Measurements from ENCODE around the gene PPP1R37. TPM values are rescaled to one million over a fixed set of nuclear protein-coding genes. Genes with fewer than 3 reads are reported as not detected.

Gene PPP1R37
- polyA plus RNA-seq, 1 donor from 2014 or later, result 53.7 TPM

- Histone ChIP-seq H4K20me1 (ENCODE audit: insufficient read depth) (peaks cover 26% of the 10 kb centered on the region), H3F3A (ENCODE audit: insufficient read depth, low read length, poor library complexity, severe bottlenecking) (no peaks in the 10 kb centered on the region), H3K9ac (ENCODE audit: low read length) (no peak overlapping the region), H3K36me3 (ENCODE audit: insufficient read depth, low read length) (no peaks in the 10 kb centered on the region), H3K4me2 (ENCODE audit: low read length) (no peak overlapping the region), H3K79me2 (replicated peaks; ENCODE audit: insufficient read depth, low read length) (peaks cover 85% of the 10 kb centered on the region), H3K27ac (ENCODE audit: low read length) (no peak overlapping the region), H2AFZ (ENCODE audit: low read depth, low read length) (no peak overlapping the region), H3K27me3 (ENCODE audit: insufficient read depth, low read depth, low read length) (no peaks in the 10 kb centered on the region), H3K9me3 (ENCODE audit: low read length) (no peaks in the 10 kb centered on the region), H3K4me3 (ENCODE audit: low read length) (no peak overlapping the region), H3K9me2 (ENCODE audit: insufficient read depth, low read length) (no peaks in the 10 kb centered on the region)
- TF ChIP-seq POLR2AphosphoS5 (IDR thresholded peaks at IDR 0.05) (no peak), EZH2 (IDR thresholded peaks at IDR 0.05; ENCODE audit: borderline replicate concordance, insufficient read depth, low read length, poor library complexity, severe bottlenecking) (no peak), TAF1 (IDR thresholded peaks at IDR 0.05; ENCODE audit: low read depth) (no peak), MXI1 (conservative IDR thresholded peaks at IDR 0.05; ENCODE audit: poor library complexity, severe bottlenecking) (no peak), EP300 (conservative IDR thresholded peaks at IDR 0.05; ENCODE audit: poor library complexity, severe bottlenecking) (no peak), RAD21 (conservative IDR thresholded peaks at IDR 0.05) (no peak), SMC3 (conservative IDR thresholded peaks at IDR 0.05; ENCODE audit: poor library complexity) (no peak)
- TF ChIP-seq, protein P1, sequence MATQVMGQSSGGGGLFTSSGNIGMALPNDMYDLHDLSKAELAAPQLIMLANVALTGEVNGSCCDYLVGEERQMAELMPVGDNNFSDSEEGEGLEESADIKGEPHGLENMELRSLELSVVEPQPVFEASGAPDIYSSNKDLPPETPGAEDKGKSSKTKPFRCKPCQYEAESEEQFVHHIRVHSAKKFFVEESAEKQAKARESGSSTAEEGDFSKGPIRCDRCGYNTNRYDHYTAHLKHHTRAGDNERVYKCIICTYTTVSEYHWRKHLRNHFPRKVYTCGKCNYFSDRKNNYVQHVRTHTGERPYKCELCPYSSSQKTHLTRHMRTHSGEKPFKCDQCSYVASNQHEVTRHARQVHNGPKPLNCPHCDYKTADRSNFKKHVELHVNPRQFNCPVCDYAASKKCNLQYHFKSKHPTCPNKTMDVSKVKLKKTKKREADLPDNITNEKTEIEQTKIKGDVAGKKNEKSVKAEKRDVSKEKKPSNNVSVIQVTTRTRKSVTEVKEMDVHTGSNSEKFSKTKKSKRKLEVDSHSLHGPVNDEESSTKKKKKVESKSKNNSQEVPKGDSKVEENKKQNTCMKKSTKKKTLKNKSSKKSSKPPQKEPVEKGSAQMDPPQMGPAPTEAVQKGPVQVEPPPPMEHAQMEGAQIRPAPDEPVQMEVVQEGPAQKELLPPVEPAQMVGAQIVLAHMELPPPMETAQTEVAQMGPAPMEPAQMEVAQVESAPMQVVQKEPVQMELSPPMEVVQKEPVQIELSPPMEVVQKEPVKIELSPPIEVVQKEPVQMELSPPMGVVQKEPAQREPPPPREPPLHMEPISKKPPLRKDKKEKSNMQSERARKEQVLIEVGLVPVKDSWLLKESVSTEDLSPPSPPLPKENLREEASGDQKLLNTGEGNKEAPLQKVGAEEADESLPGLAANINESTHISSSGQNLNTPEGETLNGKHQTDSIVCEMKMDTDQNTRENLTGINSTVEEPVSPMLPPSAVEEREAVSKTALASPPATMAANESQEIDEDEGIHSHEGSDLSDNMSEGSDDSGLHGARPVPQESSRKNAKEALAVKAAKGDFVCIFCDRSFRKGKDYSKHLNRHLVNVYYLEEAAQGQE (IDR thresholded peaks at IDR 0.05; ENCODE audit: borderline replicate concordance), result no peak
- TF ChIP-seq, protein P2, sequence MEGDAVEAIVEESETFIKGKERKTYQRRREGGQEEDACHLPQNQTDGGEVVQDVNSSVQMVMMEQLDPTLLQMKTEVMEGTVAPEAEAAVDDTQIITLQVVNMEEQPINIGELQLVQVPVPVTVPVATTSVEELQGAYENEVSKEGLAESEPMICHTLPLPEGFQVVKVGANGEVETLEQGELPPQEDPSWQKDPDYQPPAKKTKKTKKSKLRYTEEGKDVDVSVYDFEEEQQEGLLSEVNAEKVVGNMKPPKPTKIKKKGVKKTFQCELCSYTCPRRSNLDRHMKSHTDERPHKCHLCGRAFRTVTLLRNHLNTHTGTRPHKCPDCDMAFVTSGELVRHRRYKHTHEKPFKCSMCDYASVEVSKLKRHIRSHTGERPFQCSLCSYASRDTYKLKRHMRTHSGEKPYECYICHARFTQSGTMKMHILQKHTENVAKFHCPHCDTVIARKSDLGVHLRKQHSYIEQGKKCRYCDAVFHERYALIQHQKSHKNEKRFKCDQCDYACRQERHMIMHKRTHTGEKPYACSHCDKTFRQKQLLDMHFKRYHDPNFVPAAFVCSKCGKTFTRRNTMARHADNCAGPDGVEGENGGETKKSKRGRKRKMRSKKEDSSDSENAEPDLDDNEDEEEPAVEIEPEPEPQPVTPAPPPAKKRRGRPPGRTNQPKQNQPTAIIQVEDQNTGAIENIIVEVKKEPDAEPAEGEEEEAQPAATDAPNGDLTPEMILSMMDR (IDR thresholded peaks at IDR 0.05; ENCODE audit: poor library complexity, severe bottlenecking), result no peak
Observed at GRCh38 chr19:45097450-45097775, 4.4 kb downstream of the PPP1R37 start.

DNA sequence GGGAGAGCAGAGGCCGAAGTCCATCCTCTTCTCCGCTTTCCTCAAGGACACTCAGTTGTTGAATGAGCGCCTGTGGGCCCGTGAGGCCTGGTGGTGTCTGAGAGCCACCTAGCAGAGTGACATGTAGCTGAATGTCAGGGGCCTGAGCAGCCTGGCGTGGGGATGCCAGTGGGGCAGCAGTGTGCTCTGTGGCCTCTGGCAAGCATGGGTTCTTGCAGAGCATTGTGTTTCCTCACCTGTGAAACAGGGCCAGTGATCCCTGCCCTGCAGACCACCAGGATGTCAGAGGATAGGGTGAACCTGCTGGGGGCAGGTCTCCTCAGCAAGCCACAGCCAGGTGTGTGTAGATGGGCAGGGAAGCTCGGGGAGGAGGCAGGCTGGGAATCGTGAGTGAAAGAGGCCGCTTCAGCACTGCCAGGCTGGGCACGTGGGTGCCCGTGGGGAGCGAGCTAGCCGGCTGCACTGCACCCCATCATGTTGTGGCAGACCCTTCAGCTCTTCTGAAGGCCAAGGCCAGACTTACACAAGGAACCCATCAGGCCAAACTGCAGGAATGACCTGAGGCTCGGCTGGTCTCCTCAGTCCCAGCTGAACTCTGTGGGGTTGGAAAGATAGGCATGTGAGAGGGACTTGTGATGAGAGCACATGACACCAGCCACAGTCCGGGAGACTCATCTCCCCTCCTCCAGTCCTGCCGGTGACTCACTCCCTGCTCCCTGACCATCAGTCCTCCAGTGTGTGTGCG is 5.0 kb downstream of the PPP1R37 start:
- Histone ChIP-seq H4K20me1 (ENCODE audit: insufficient read depth) (peaks cover 26% of the 10 kb centered on the region), H3K9ac (ENCODE audit: low read length) (no peak overlapping the region), H3K36me3 (ENCODE audit: insufficient read depth, low read length) (no peaks in the 10 kb centered on the region), H3F3A (ENCODE audit: insufficient read depth, low read length, poor library complexity, severe bottlenecking) (no peaks in the 10 kb centered on the region), H3K4me3 (ENCODE audit: low read length) (no peak overlapping the region), H3K27me3 (ENCODE audit: insufficient read depth, low read depth, low read length) (no peaks in the 10 kb centered on the region), H3K9me3 (ENCODE audit: low read length) (no peaks in the 10 kb centered on the region), H3K27ac (ENCODE audit: low read length) (no peak overlapping the region), H2AFZ (ENCODE audit: low read depth, low read length) (no peak overlapping the region), H3K4me2 (ENCODE audit: low read length) (no peak overlapping the region), H3K79me2 (replicated peaks; ENCODE audit: insufficient read depth, low read length) (peaks cover 85% of the 10 kb centered on the region), H3K9me2 (ENCODE audit: insufficient read depth, low read length) (no peaks in the 10 kb centered on the region)
- no peak for TF ChIP-seq EP300 (conservative IDR thresholded peaks at IDR 0.05; ENCODE audit: poor library complexity, severe bottlenecking)
- TF ChIP-seq POLR2AphosphoS5 (IDR thresholded peaks at IDR 0.05), result no peak
- TF ChIP-seq RAD21 (conservative IDR thresholded peaks at IDR 0.05), result no peak
- TF ChIP-seq, protein P1 (IDR thresholded peaks at IDR 0.05; ENCODE audit: borderline replicate concordance), result no peak
- TF ChIP-seq, protein P2 (IDR thresholded peaks at IDR 0.05; ENCODE audit: poor library complexity, severe bottlenecking), result no peak
- no peak for TF ChIP-seq EZH2 (IDR thresholded peaks at IDR 0.05; ENCODE audit: borderline replicate concordance, insufficient read depth, low read length, poor library complexity, severe bottlenecking)
- no peak for TF ChIP-seq MXI1 (conservative IDR thresholded peaks at IDR 0.05; ENCODE audit: poor library complexity, severe bottlenecking)
- no peak for TF ChIP-seq TAF1 (IDR thresholded peaks at IDR 0.05; ENCODE audit: low read depth)
- no peak for TF ChIP-seq SMC3 (conservative IDR thresholded peaks at IDR 0.05; ENCODE audit: poor library complexity)
